SJCRH30 (cell line): ENCODE measurements around the gene RNASE9. TPM values are rescaled to one million over a fixed set of nuclear protein-coding genes. Genes with fewer than 3 reads are reported as not detected.
"Not testable (repeated sequence)": the region's sequence is repeated elsewhere in the genome, so short reads cannot be mapped to it uniquely, and the experiment has no call there.

Experiments used
- DNase-seq, 2 experiments: peaks; one replicate each; pipeline ENCODE4 v3.0.0-alpha.2; 2015 to 2020
- H3K27ac ChIP-seq: fragments of 250-450 bp; sonication (Bioruptor Pico); 2 replicates; pipeline ENCODE4 v1.5.1; 2020; ENCODE audit warnings: mild to moderate bottlenecking, moderate library complexity
- H3K27me3 ChIP-seq: fragments of 250-450 bp; sonication (Bioruptor Pico); 2 replicates; pipeline ENCODE4 v1.5.1; 2020; ENCODE audit warnings: mild to moderate bottlenecking, moderate library complexity
- H3K36me3 ChIP-seq: fragments of 250-450 bp; sonication (Bioruptor Pico); 2 replicates; pipeline ENCODE4 v1.5.1; 2020; ENCODE audit warnings: mild to moderate bottlenecking, moderate library complexity
- H3K4me1 ChIP-seq: fragments of 250-450 bp; sonication (Bioruptor Pico); 2 replicates; pipeline ENCODE4 v1.5.1; 2020; ENCODE audit warnings: mild to moderate bottlenecking, moderate library complexity
- H3K4me3 ChIP-seq: fragments of 250-450 bp; sonication (Bioruptor Pico); 2 replicates; pipeline ENCODE4 v1.5.1; 2020; ENCODE audit warnings: mild to moderate bottlenecking, moderate library complexity
- H3K9me3 ChIP-seq: fragments of 250-450 bp; sonication (Bioruptor Pico); replicated peaks from 2 replicates; pipeline ENCODE4 v1.5.1; 2020; ENCODE audit warnings: mild to moderate bottlenecking, moderate library complexity
- total RNA-seq: library from RNA; depleted of rRNA; stranded (reverse); fragments of >200 nt; shearing (Covaris generic); gene quantifications from 2 replicates; pipeline ENCODE4 v1.2.3, GENCODE V29; 2014

Gene RNASE9
- total RNA-seq, 1 experiment from 2014 or later, result not detected

DNA sequence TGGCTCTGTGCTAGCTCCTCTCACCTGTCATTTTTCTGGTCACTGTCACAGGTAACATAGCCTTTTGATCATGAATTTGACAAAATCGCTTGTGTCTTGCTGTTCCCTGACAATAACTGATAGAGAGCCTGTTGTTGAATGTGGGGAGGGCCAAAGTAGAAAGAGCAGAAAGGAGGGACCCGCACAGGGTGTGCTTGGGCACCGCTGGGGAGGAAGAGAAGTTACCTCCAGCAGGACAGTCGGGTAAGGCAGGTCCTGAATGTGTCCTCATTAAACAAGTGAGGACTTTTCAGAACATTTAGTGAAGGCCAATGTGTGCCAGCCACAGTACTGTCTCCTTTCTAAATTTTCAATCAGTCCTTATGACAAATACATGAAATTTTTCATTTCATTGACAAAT, 30.4 kb upstream of the RNASE9 start, which contains the start of gene RNASE12:
TSS of gene RNASE12 (minus strand) at position 142 of the 400 bp plus-strand sequence. CDS start 653 bp downstream, outside the sequence.
- Histone ChIP-seq H3K9me3 (no peaks in the 10 kb centered on the region), H3K4me1 (peaks cover 6% of the 10 kb centered on the region; the same call in 1 of the 2 replicates), H3K27ac (no peak within 1 kb of the TSS), H3K36me3 (no peaks in the 10 kb centered on the region), H3K4me3 (no peak within 1 kb of the TSS), H3K27me3 (peaks cover 4% of the 10 kb centered on the region; the same call in 1 of the 2 replicates)
- DNase-seq, result no peak

DNA sequence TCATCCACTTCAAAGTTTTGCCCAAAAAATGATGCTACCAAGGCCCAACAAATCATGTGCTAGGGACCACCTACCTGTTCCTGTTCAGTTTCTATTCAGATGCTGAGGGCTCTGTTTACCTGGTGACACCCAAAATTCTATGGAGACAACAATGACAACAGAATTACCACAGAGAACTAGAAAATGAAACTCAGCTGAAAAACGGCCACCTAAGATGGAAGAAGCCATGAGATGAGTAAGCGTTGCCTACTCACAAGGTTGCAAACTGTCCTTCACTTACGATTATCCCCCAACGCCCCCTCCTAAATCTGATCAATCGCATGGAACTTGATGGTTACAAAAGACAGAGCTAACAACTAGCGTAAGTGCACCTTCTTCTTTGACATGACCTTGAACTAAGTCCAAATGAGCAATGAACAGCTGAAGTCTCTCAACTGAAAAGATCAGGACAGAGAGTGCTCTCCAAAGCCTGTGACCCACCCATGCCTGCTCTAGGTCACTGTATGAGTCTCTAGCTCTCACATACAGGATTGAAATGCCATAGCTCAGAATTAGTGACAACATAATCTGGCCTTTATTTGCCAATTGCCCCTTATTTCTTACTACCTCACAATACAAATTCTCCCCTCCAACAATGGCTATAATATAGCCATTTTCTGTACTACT, 26.8 kb upstream of the RNASE9 start, which contains the start of gene RNASE11:
TSS of gene RNASE11 (minus strand) at position 513 of the 666 bp plus-strand sequence.
- peaks cover 4% of the 10 kb centered on the region; the same call in 1 of the 2 replicates for H3K27me3 ChIP-seq
- no peak for DNase-seq
- H3K36me3 ChIP-seq, result no peaks in the 10 kb centered on the region
- no peaks in the 10 kb centered on the region for H3K9me3 ChIP-seq
- no peak within 1 kb of the TSS for H3K27ac ChIP-seq
- no peak within 1 kb of the TSS for H3K4me3 ChIP-seq
- H3K4me1 ChIP-seq, result peaks cover 5% of the 10 kb centered on the region; the same call in 1 of the 2 replicates

DNA sequence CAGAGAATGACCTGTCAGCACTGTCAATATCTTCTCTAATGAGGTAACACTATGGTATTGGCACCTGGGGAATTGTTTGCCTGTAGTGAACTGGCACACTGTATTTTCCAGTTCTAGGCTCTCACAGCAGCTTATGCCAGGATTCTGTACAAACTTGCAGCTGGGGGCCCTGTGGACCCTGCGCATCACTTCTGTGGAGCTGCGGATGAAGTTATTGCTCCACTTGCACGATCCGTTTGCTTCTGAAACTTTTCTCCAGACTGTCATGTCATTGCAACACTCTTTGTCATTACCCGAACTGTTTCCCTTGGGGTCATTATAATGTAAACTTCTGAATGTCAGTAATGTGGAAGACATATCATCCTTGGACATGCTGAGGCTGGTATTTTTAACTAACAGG, 23.1 kb upstream of the RNASE9 start:
- H3K4me3 ChIP-seq, result no peak overlapping the region
- no peaks in the 10 kb centered on the region for H3K36me3 ChIP-seq
- H3K4me1 ChIP-seq, result no peaks in the 10 kb centered on the region
- H3K27me3 ChIP-seq, result no peaks in the 10 kb centered on the region
- DNase-seq, result no peak
- H3K9me3 ChIP-seq, result no peaks in the 10 kb centered on the region
- H3K27ac ChIP-seq, result no peak overlapping the region

GRCh38 chr14:20583142-20583541, 22.3 kb upstream of the RNASE9 start:
- H3K4me3 ChIP-seq, result no peak overlapping the region
- DNase-seq, result no peak
- no peaks in the 10 kb centered on the region for H3K27me3 ChIP-seq
- H3K4me1 ChIP-seq, result no peaks in the 10 kb centered on the region
- H3K27ac ChIP-seq, result no peak overlapping the region
- no peaks in the 10 kb centered on the region for H3K36me3 ChIP-seq
- H3K9me3 ChIP-seq, result no peaks in the 10 kb centered on the region

- Histone ChIP-seq H3K36me3 (no peaks in the 10 kb centered on the region), H3K4me1 (no peaks in the 10 kb centered on the region), H3K27me3 (no peaks in the 10 kb centered on the region), H3K27ac (no peak overlapping the region), H3K4me3 (no peak overlapping the region), H3K9me3 (no peaks in the 10 kb centered on the region)
- DNase-seq, result no peak
Measured at GRCh38 chr14:20580242-20580641, 19.4 kb upstream of the RNASE9 start.

- Histone ChIP-seq H3K9me3 (no peaks in the 10 kb centered on the region), H3K27me3 (no peaks in the 10 kb centered on the region), H3K4me3 (no peak overlapping the region), H3K27ac (no peak overlapping the region), H3K36me3 (no peaks in the 10 kb centered on the region), H3K4me1 (no peaks in the 10 kb centered on the region)
- DNase-seq, result no peak
Measured at GRCh38 chr14:20578784-20579502, 18.1 kb upstream of the RNASE9 start.

GRCh38 chr14:20578325-20578724, 17.5 kb upstream of the RNASE9 start:
- H3K27me3 ChIP-seq, result no peaks in the 10 kb centered on the region
- no peaks in the 10 kb centered on the region for H3K9me3 ChIP-seq
- H3K4me1 ChIP-seq, result no peaks in the 10 kb centered on the region
- H3K27ac ChIP-seq, result no peak overlapping the region
- DNase-seq, result no peak
- no peak overlapping the region for H3K4me3 ChIP-seq
- H3K36me3 ChIP-seq, result no peaks in the 10 kb centered on the region

DNA sequence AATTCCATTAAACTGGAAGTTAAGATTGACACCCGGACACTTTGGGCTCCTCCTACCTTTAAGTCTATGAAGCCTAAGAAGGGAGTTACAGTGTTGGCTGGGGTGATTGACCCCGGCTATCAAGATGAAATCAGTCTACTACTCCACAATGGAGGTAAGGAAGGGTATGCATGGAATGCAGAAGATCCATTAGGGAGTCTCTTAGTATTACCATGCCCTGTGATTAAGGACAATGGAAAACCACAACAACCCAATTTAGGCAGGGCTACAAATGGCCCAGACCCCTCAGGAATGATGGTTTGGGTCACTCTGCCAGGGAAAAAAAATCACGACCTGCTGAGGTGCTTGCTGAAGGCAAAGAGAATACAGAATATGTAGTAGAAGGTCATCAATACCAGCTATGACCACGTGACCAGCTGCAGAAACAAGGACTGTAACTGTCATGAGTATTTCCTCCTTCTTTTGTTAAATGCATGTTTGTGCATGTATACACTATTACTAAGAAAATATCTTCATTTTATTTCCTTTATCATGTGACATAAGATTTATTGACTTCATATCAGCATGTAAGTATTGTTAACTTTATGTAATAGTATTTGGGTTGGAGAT, 11.6 kb upstream of the RNASE9 start:
- not testable (repeated sequence) for DNase-seq, H3K4me3 ChIP-seq

GRCh38 chr14:20570720-20571119, 9.9 kb upstream of the RNASE9 start:
- not testable (repeated sequence) for DNase-seq, H3K4me3 ChIP-seq, H3K9me3 ChIP-seq, H3K36me3 ChIP-seq, H3K27me3 ChIP-seq, H3K27ac ChIP-seq, H3K4me1 ChIP-seq

More for the DNA sequence above, 11.6 kb upstream of the RNASE9 start:
- not testable (repeated sequence) for H3K4me1 ChIP-seq, H3K27ac ChIP-seq, H3K9me3 ChIP-seq, H3K36me3 ChIP-seq, H3K27me3 ChIP-seq

DNA sequence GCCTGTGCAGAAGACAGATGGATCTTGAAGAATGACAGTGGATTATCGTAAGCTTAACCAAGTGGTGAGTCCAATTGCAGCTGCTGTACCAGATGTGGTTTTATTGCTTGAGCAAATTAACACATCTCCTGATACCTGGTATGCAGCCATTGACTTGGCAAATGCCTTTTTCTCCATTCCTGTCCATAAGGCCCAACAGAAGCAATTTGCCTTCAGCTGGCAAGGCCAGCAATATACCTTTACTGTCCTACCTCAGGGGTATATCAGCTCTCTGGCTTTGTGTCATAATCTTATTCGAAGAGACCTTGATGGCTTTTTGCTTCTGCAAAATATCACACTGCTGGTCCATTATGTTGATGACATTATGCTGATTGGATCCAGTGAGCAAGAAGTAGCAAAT, 9.0 kb upstream of the RNASE9 start:
- not testable (repeated sequence) for H3K36me3 ChIP-seq, H3K4me1 ChIP-seq, H3K27me3 ChIP-seq, H3K4me3 ChIP-seq, H3K27ac ChIP-seq, H3K9me3 ChIP-seq, DNase-seq

GRCh38 chr14:20569066-20569465, 8.2 kb upstream of the RNASE9 start:
- H3K4me1 ChIP-seq, result no peaks in the 10 kb centered on the region
- no peak for DNase-seq

GRCh38 chr14:20568393-20568792, 7.5 kb upstream of the RNASE9 start:
- H3K4me3 ChIP-seq, result no peak overlapping the region
- H3K9me3 ChIP-seq, result no peaks in the 10 kb centered on the region
- no peaks in the 10 kb centered on the region for H3K27me3 ChIP-seq
- no peaks in the 10 kb centered on the region for H3K36me3 ChIP-seq
- no peak overlapping the region for H3K27ac ChIP-seq
- no peak for DNase-seq
- H3K4me1 ChIP-seq, result no peaks in the 10 kb centered on the region

More at GRCh38 chr14:20569066-20569465, 8.2 kb upstream of the RNASE9 start:
- H3K27me3 ChIP-seq, result no peaks in the 10 kb centered on the region
- H3K36me3 ChIP-seq, result no peaks in the 10 kb centered on the region
- H3K9me3 ChIP-seq, result no peaks in the 10 kb centered on the region
- H3K27ac ChIP-seq, result no peak overlapping the region
- no peak overlapping the region for H3K4me3 ChIP-seq

GRCh38 chr14:20567199-20567598, 6.4 kb upstream of the RNASE9 start:
- H3K4me1 ChIP-seq, H3K9me3 ChIP-seq, H3K27me3 ChIP-seq, H3K4me3 ChIP-seq, DNase-seq, H3K36me3 ChIP-seq, H3K27ac ChIP-seq: not testable (repeated sequence)

DNA sequence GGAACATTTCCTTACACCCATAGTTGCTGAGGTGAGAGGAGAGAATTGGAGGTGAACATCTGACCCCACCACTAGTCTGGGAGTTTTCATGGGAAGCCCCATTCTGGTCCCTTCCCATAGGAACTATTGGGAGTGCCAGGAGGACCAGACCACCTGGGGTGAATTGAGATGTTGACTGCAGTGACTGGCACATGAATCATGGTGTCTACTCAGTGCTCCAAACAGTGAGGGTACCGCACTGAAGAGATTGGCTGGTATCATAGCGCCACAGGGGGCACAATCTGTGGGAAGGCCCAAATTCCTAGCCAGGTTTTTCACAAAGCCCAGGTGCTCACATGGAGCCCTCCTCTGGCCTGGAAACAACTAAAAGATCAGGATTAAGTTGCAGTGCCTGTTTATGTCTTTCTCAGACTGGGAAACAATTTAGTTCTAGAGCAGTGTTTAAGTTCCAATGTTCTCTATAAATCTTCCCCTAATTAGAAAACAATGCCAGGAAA, 3.7 kb upstream of the RNASE9 start:
- no peaks in the 10 kb centered on the region for H3K9me3 ChIP-seq
- no peak for DNase-seq
- H3K36me3 ChIP-seq, result no peaks in the 10 kb centered on the region
- H3K4me1 ChIP-seq, result no peaks in the 10 kb centered on the region
- no peak overlapping the region for H3K27ac ChIP-seq
- H3K27me3 ChIP-seq, result no peaks in the 10 kb centered on the region
- no peak overlapping the region for H3K4me3 ChIP-seq

DNA sequence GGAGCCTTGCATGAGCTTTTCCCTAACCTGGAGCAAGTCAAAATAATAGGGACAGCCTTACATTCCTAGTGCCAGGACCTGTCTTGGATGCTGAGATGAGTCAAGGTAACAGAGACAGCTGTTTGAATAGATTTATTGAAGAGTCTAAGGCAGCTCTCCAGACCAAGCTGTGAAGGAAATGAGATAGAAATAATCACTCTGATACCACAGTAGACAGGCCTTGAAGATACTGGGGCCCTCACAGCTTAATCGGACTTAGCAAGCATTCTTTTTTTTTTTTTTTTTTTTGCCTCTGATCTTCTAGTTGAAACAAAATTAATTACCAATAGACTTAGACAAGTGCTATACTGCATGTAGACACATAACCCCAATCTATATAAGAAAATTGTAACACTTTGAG, 3.1 kb upstream of the RNASE9 start:
- Histone ChIP-seq H3K9me3 (no peaks in the 10 kb centered on the region), H3K4me3 (no peak overlapping the region), H3K4me1 (no peaks in the 10 kb centered on the region), H3K36me3 (no peaks in the 10 kb centered on the region), H3K27ac (no peak overlapping the region), H3K27me3 (no peaks in the 10 kb centered on the region)
- no peak for DNase-seq
